ENCODE results near the gene RIPK3.

RIPK3 gene

GRCh38 chr14:24315807-24316596 lies 23.8 kb downstream of the RIPK3 start:
- TF ChIP-seq ZFX (IDR thresholded peaks at IDR 0.05) (no peak), CTCF (conservative IDR thresholded peaks at IDR 0.05) (no peak)
- no peak overlapping the region for H3K27ac ChIP-seq

- TF ChIP-seq ZFX (IDR thresholded peaks at IDR 0.05) (no peak), CTCF (conservative IDR thresholded peaks at IDR 0.05) (no peak)
- no peak overlapping the region for H3K27ac ChIP-seq
Observed at GRCh38 chr14:24315243-24315806, 24.5 kb downstream of the RIPK3 start.

- no peak overlapping the region for H3K27ac ChIP-seq
- TF ChIP-seq CTCF (conservative IDR thresholded peaks at IDR 0.05) (no peak), ZFX (IDR thresholded peaks at IDR 0.05) (no peak)
Observed at GRCh38 chr14:24314377-24315193, 25.2 kb downstream of the RIPK3 start.

GRCh38 chr14:24313913-24314312 lies 25.9 kb downstream of the RIPK3 start:
- TF ChIP-seq CTCF (conservative IDR thresholded peaks at IDR 0.05) (no peak), ZFX (IDR thresholded peaks at IDR 0.05) (no peak)
- no peak overlapping the region for H3K27ac ChIP-seq

- no peak overlapping the region for H3K27ac ChIP-seq
- TF ChIP-seq ZFX (IDR thresholded peaks at IDR 0.05) = no peak
- no peak for TF ChIP-seq CTCF (conservative IDR thresholded peaks at IDR 0.05)
Observed at GRCh38 chr14:24312736-24313507, 26.9 kb downstream of the RIPK3 start.

- no peak overlapping the region for H3K27ac ChIP-seq
- TF ChIP-seq CTCF (conservative IDR thresholded peaks at IDR 0.05) (no peak), ZFX (IDR thresholded peaks at IDR 0.05) (no peak)
Observed at GRCh38 chr14:24311837-24312615, 27.8 kb downstream of the RIPK3 start.

Data from C4-2B (cell line).